DND-41 (cell line): ENCODE measurements around the gene KLF11.

Source experiments
- ATAC-seq: fragments of 200-7000 bp; cut with Tn5 transposase; 3 replicates; pipeline ENCODE4 v1.9.1; 2021; ENCODE audit warnings: low read depth; ENCODE audit not compliant: insufficient read depth
- DNase-seq: peaks from one replicate; pipeline ENCODE4 v3.0.0-alpha.2; 2020
- H2AFZ ChIP-seq: 2 replicates; pipeline ENCODE4 v1.6.0; 2012; ENCODE audit warnings: low read depth, low read length
- H3K27ac ChIP-seq: 2 replicates; pipeline ENCODE4 v1.5.1; 2012; ENCODE audit warnings: low read length, inconsistent platforms
- H3K27me3 ChIP-seq: fragments of 200-600 bp; sonication (generic); 2 replicates; pipeline ENCODE4 v1.6.0; 2012; ENCODE audit warnings: low read length, mild to moderate bottlenecking, inconsistent platforms; ENCODE audit not compliant: insufficient read depth, poor library complexity
- H3K36me3 ChIP-seq: 2 replicates; pipeline ENCODE4 v1.5.1; 2012; ENCODE audit warnings: low read length, inconsistent platforms; ENCODE audit not compliant: insufficient read depth
- H3K4me1 ChIP-seq: 2 replicates; pipeline ENCODE4 v1.5.1; 2012; ENCODE audit warnings: mild to moderate bottlenecking, low read length; ENCODE audit not compliant: insufficient read depth
- H3K4me2 ChIP-seq: 2 replicates; pipeline ENCODE4 v1.6.0; 2012; ENCODE audit warnings: mild to moderate bottlenecking, moderate library complexity, low read length, inconsistent platforms; ENCODE audit not compliant: insufficient read depth
- H3K4me3 ChIP-seq, 2 experiments: fragments of 200-600 bp in 1 of 2; shearing (Covaris generic) in 1 of 2; 2 replicates each; pipeline ENCODE4 v1.5.1; 2012 to 2016; ENCODE audit warnings: inconsistent platforms in 2 of 2, low read length in 2 of 2, mild to moderate bottlenecking in 2 of 2, low read depth in 1 of 2, moderate library complexity in 1 of 2
- H3K79me2 ChIP-seq: 2 replicates; pipeline ENCODE4 v1.6.0; 2012; ENCODE audit warnings: low read length, inconsistent platforms; ENCODE audit not compliant: insufficient read depth
- H3K9ac ChIP-seq: 2 replicates; pipeline ENCODE4 v1.6.0; 2012; ENCODE audit warnings: low read depth, mild to moderate bottlenecking, inconsistent platforms, low read length, moderate library complexity
- H3K9me3 ChIP-seq: 2 replicates; pipeline ENCODE4 v1.5.1; 2012; ENCODE audit warnings: low read length, moderate library complexity, mild to moderate bottlenecking, inconsistent platforms; ENCODE audit not compliant: insufficient read depth, severe bottlenecking
- H4K20me1 ChIP-seq: 2 replicates; pipeline ENCODE4 v1.6.0; 2012; ENCODE audit warnings: low read length; ENCODE audit not compliant: insufficient read depth
- EZH2 ChIP-seq: IDR thresholded peaks from 3 replicates; pipeline ENCODE4 v1.6.1; 2012; ENCODE audit warnings: borderline replicate concordance, low read depth, mild to moderate bottlenecking, moderate library complexity, low read length, inconsistent platforms; ENCODE audit not compliant: severe bottlenecking
- TF ChIP-seq, protein P1 (sequence below): IDR thresholded peaks from 2 replicates; pipeline ENCODE4 v1.5.1; 2012; ENCODE audit warnings: borderline replicate concordance, low read length, moderate library complexity, mild to moderate bottlenecking; ENCODE audit not compliant: poor library complexity, severe bottlenecking; ENCODE audit errors: extremely low read depth

Gene KLF11

DNA sequence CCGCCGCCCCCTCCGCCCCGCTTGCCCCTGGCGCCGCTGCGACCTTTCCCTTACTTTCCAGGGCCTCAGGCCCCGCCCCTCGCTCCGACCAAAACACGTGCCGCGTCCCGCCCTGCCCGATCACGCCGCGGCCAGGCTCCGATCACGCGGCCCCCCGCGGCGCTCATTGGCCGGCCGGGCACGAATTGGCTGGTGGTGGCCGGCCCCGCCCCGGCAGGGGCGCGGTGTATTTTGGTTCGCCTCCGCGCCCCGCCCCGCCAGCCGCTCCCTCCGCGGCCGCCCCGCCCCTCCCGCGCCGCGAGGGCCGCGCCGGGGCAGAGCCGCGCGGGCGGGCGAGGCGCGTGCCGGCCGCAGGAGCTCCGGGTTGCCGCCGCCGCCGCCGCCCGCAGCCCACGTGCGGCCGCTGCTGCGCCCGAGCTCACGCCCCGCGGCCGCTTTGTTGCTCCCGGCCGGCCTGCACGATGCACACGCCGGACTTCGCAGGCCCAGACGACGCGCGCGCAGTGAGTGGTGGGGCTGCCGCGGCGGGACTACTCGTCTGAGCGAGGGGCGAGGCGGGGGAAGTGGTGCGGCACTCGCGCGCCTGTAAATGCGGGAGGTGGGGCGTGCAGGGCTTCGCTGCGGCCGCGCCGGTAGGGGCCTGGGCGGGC is at the start of gene KLF11:
Gene KLF11 (plus strand): TSS at position 295 of the 650 bp plus-strand sequence. CDS start 167 bp downstream, at position 462.
- no peaks in the 10 kb centered on the region for H3K4me1 ChIP-seq
- DNase-seq (no peak), ATAC-seq (no peak)
- no peaks in the 10 kb centered on the region for H3K9me3 ChIP-seq
- TF ChIP-seq, protein P1, sequence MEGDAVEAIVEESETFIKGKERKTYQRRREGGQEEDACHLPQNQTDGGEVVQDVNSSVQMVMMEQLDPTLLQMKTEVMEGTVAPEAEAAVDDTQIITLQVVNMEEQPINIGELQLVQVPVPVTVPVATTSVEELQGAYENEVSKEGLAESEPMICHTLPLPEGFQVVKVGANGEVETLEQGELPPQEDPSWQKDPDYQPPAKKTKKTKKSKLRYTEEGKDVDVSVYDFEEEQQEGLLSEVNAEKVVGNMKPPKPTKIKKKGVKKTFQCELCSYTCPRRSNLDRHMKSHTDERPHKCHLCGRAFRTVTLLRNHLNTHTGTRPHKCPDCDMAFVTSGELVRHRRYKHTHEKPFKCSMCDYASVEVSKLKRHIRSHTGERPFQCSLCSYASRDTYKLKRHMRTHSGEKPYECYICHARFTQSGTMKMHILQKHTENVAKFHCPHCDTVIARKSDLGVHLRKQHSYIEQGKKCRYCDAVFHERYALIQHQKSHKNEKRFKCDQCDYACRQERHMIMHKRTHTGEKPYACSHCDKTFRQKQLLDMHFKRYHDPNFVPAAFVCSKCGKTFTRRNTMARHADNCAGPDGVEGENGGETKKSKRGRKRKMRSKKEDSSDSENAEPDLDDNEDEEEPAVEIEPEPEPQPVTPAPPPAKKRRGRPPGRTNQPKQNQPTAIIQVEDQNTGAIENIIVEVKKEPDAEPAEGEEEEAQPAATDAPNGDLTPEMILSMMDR: no peak
- no peaks in the 10 kb centered on the region for H3K79me2 ChIP-seq
- no peak within 1 kb of the TSS for H2AFZ ChIP-seq
- H3K27me3 ChIP-seq: no peaks in the 10 kb centered on the region
- no peak within 1 kb of the TSS for H3K4me3 ChIP-seq
- no peak within 1 kb of the TSS for H3K9ac ChIP-seq
- H3K4me2 ChIP-seq: no peak within 1 kb of the TSS
- H3K27ac ChIP-seq: no peak within 1 kb of the TSS
- no peaks in the 10 kb centered on the region for H3K36me3 ChIP-seq
- no peaks in the 10 kb centered on the region for H4K20me1 ChIP-seq

DNA sequence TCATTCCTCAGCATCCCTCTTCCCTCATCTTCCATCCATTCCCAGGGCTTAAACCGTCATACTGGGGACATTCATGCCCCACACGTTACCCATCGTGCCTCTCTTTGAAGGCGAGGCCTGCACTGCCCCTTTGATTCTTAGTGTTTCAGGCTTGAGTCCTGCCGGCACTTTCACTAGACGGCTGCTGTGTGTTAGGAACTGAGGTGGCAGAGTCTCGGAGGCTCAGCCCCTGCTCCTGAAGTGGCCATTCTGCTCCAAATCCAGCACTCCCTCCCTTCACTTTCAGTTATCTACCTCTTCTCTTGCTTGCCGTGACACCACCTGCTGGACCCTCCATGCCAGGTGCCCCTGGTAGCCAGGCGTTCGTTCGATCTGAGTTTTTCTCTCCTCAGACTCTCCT is 48.9 kb upstream of the KLF11 start:
- H2AFZ ChIP-seq: no peak overlapping the region
- H3K4me2 ChIP-seq: no peak overlapping the region
- H3K27ac ChIP-seq: no peak overlapping the region
- H4K20me1 ChIP-seq: no peaks in the 10 kb centered on the region
- no peaks in the 10 kb centered on the region for H3K79me2 ChIP-seq
- ATAC-seq: no peak
- TF ChIP-seq, protein P1: no peak
- no peak for TF ChIP-seq EZH2
- H3K4me1 ChIP-seq: no peaks in the 10 kb centered on the region
- no peak for DNase-seq
- H3K4me3 ChIP-seq: no peak overlapping the region
- H3K27me3 ChIP-seq: no peaks in the 10 kb centered on the region
- H3K36me3 ChIP-seq: peaks cover 32% of the 10 kb centered on the region; the same call in 1 of the 2 replicates
- no peaks in the 10 kb centered on the region for H3K9me3 ChIP-seq
- no peak overlapping the region for H3K9ac ChIP-seq

DNA sequence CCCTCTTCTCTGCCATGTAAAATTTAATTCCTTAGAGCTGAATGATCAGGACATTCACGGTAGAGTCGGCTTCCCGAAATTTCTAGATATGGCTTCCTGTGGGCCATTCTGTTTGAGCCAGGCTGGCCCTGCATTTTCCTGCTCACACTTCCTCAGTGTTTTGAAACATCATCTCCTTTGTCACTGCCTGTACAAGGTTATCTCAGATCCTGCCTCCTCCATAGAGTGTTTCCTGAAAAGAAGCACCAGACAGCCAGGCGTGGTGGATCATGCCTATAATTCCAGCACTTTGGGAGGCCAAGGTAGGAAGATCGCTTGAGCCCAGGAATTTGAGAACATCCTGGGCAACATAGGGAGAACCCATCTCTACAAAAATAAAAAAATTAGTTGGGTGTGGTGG is 48.3 kb upstream of the KLF11 start:
- Histone ChIP-seq H3K4me1 (no peaks in the 10 kb centered on the region), H3K4me3 (no peak overlapping the region), H3K27me3 (no peaks in the 10 kb centered on the region), H3K36me3 (peaks cover 33% of the 10 kb centered on the region; the same call in 1 of the 2 replicates), H3K4me2 (no peak overlapping the region), H3K27ac (no peak overlapping the region), H3K9me3 (no peaks in the 10 kb centered on the region), H2AFZ (no peak overlapping the region), H3K79me2 (no peaks in the 10 kb centered on the region), H4K20me1 (no peaks in the 10 kb centered on the region), H3K9ac (no peak overlapping the region)
- TF ChIP-seq, protein P1: no peak
- no peak for TF ChIP-seq EZH2
- DNase-seq: no peak
- no peak for ATAC-seq
